ENCODE results near the gene DIAPH1.

DNA sequence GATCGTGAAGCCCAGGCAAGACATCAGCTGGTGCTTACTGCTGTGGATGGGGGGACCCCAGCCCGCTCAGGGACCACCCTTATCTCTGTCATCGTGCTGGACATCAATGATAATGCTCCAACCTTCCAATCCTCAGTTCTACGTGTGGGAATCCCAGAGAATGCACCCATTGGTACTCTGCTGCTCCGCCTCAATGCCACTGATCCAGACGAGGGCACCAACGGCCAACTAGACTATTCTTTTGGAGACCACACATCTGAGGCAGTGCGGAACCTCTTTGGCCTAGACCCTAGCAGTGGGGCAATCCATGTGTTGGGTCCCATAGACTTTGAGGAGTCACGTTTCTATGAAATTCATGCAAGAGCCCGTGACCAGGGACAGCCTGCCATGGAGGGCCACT, 129.0 kb downstream of the DIAPH1 start:
- TF ChIP-seq, protein P1, sequence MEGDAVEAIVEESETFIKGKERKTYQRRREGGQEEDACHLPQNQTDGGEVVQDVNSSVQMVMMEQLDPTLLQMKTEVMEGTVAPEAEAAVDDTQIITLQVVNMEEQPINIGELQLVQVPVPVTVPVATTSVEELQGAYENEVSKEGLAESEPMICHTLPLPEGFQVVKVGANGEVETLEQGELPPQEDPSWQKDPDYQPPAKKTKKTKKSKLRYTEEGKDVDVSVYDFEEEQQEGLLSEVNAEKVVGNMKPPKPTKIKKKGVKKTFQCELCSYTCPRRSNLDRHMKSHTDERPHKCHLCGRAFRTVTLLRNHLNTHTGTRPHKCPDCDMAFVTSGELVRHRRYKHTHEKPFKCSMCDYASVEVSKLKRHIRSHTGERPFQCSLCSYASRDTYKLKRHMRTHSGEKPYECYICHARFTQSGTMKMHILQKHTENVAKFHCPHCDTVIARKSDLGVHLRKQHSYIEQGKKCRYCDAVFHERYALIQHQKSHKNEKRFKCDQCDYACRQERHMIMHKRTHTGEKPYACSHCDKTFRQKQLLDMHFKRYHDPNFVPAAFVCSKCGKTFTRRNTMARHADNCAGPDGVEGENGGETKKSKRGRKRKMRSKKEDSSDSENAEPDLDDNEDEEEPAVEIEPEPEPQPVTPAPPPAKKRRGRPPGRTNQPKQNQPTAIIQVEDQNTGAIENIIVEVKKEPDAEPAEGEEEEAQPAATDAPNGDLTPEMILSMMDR (IDR thresholded peaks at IDR 0.05): no peak
- TF ChIP-seq POLR2A (IDR thresholded peaks at IDR 0.05): no peak
